ENCODE measurements around the gene SRXN1. TPM values are rescaled to one million over a fixed set of nuclear protein-coding genes. Genes with fewer than 3 reads are reported as not detected.

The SRXN1 gene
- total RNA-seq, 4 donors from 2014 or later: 12.2 to 27.8 (median 15.3) TPM

- DNase-seq (ENCODE audit: low spot score in 2 of 2): no peak
- intact Hi-C loops (cut with DNase I; ENCODE audit: low total_unique reads): no loop called here
- 12% methylated on average over 19 to 20 of the region's 36 CpGs for WGBS, 2 donors
- TF ChIP-seq POLR2A (IDR thresholded peaks at IDR 0.05) (no peak), CTCF (IDR thresholded peaks at IDR 0.05) (no peak)
- peak overlapping the region; percentile 45 for H3K4me3 ChIP-seq (ENCODE audit: low read depth, poor library complexity, severe bottlenecking)
These were observed 338 bp downstream of the SRXN1 start for GRCh38 chr20:652615-653109.

- intact Hi-C loops (cut with DNase I; ENCODE audit: low total_unique reads): no loop called here
- peak overlapping the region; percentile 45 for H3K4me3 ChIP-seq (ENCODE audit: low read depth, poor library complexity, severe bottlenecking)
- no peak for DNase-seq (ENCODE audit: low spot score in 2 of 2)
- 65 to 72% methylated on average over 20 of the region's 20 CpGs for WGBS, 2 donors
- TF ChIP-seq POLR2A (IDR thresholded peaks at IDR 0.05): no peak
- TF ChIP-seq CTCF (IDR thresholded peaks at IDR 0.05): no peak
These were observed 1.0 kb downstream of the SRXN1 start for GRCh38 chr20:651713-652614.

GRCh38 chr20:650954-651353 lies 2.0 kb downstream of the SRXN1 start:
- intact Hi-C loops (cut with DNase I; ENCODE audit: low total_unique reads): no loop called here
- DNase-seq (ENCODE audit: low spot score in 2 of 2): no peak
- no peak for TF ChIP-seq CTCF (IDR thresholded peaks at IDR 0.05)
- 85 to 86% methylated on average over 5 of the region's 5 CpGs for WGBS, 2 donors
- no peak overlapping the region for H3K4me3 ChIP-seq (ENCODE audit: low read depth, poor library complexity, severe bottlenecking)

- intact Hi-C loops (cut with DNase I; ENCODE audit: low total_unique reads): no loop called here
- WGBS, 2 donors: 91 to 95% methylated on average over 5 of the region's 5 CpGs
- no peak overlapping the region for H3K4me3 ChIP-seq (ENCODE audit: low read depth, poor library complexity, severe bottlenecking)
- no peak for DNase-seq (ENCODE audit: low spot score in 2 of 2)
- TF ChIP-seq CTCF (IDR thresholded peaks at IDR 0.05) (no peak), POLR2A (IDR thresholded peaks at IDR 0.05) (no peak)
These were observed 2.7 kb downstream of the SRXN1 start for GRCh38 chr20:650281-650680.

GRCh38 chr20:647479-648019 lies 5.5 kb downstream of the SRXN1 start:
- WGBS, 2 donors: 90 to 92% methylated on average over 2 of the region's 2 CpGs
- TF ChIP-seq CTCF (IDR thresholded peaks at IDR 0.05) (no peak), POLR2A (IDR thresholded peaks at IDR 0.05) (no peak)
- H3K4me3 ChIP-seq (ENCODE audit: low read depth, poor library complexity, severe bottlenecking): no peak overlapping the region
- DNase-seq (ENCODE audit: low spot score in 2 of 2): no peak
- intact Hi-C loops (cut with DNase I; ENCODE audit: low total_unique reads): loop anchor here (10.0 kb wide), 1 partner anchor 83 kb away; no protein-coding TSS in a partner anchor
